ENCODE data around the gene GLRA1.
A peak's percentile ranks its signal among the peaks of the same experiment; 100 is the strongest.
"Not testable (repeated sequence)": the region's sequence is repeated elsewhere in the genome, so short reads cannot be mapped to it uniquely, and the experiment has no call there.

Gene GLRA1

GRCh38 chr5:151820271-151820670 is 104.4 kb downstream of the GLRA1 start:
- DNase-seq: no peak

DNA sequence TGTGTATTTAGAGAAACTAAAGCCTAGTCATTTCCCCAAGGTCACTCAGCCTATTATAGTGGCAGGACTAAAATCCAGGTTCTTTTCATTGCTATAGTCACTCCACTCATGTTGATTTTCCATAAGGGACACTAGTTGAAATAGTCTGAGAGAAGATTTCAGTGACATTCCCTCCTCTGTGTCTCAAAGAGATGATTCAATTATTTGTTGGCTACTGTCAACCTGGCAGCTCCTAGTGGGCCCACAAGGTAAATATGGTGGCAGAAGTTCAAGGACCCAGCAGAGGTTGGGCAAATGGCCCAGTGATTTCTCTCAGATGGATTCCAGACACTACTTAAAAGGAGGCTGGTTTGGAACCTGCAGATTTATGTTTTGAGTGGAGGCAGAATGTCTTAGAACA is 104.8 kb downstream of the GLRA1 start:
- DNase-seq: no peak

DNA sequence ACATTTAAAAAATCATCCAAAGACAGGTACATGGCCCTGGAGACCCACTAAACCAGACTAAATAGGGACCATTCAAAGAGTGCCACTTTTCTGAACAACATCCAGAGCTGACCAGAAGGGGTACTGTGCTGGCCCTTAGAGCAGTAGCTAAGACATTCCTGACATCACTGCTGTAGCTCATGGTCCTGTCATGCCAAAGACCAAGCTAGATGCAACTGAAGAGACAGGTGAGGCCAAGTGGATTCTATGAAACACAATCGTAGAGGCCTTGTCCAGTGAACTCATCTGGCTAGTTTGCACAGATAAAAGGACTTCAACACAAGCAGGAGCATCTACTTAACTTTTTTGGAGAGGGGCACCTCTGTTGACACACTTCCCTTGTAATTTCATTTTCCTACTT is 109.6 kb downstream of the GLRA1 start:
- DNase-seq: no peak

DNA sequence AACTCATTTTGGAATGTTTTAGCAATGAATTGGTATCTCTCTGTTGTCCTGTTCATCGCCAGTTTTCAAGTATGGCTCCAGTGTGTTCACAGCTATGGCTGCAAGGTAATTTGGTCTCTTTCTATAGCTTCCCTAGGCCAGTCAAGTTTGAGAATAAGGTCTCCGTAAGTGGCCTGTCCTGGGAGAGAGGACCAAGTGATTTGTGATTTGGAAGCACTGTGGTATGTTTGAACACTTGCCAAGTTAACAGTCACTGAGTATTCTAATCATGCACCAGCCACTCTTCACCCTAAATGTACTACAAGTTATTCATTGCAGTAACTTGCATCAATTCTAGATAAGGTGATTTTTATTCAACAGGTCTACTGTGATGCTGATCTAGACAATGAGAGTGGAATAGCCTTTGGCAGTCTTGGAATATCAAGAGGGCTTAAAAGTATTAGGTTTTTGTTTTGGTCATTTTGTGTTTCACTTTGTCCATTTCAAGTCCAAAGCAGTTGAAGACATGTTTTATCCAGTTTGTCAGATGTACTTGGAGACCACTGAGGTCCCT is 111.8 kb downstream of the GLRA1 start:
- no peak for DNase-seq

- peak in 4 of 51 donors; percentile 2 to 21 (median 15) for DNase-seq
Observed at GRCh38 chr5:151811593-151812321, 112.9 kb downstream of the GLRA1 start.

GRCh38 chr5:151810897-151811296 is 113.8 kb downstream of the GLRA1 start:
- DNase-seq: no peak

GRCh38 chr5:151810449-151810848 is 114.2 kb downstream of the GLRA1 start:
- DNase-seq: no peak

- DNase-seq: no peak
Observed at GRCh38 chr5:151808451-151809169, 116.0 kb downstream of the GLRA1 start.

GRCh38 chr5:151805414-151806223 is 119.0 kb downstream of the GLRA1 start:
- DNase-seq: no peak

DNA sequence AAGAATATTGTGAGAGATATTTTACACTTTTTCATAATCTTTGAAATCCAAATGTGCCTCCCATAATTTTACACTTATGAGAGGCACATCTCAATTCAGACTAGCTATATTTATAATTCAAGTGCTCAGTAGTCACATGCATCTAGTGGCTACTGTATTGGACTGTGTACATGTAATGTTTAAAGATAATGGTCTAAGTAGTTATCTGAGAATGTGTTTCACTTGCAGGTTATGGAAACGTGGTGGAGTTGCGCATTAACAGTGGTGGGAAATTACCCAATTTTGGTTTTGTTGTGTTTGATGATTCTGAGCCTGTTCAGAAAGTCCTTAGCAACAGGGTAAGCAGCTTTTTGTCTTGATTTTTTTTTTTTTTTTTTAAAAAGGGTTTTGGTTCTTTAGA is 124.1 kb downstream of the GLRA1 start:
- DNase-seq: no peak

- DNase-seq: peak in 1 of 51 donors; percentile 21
Observed at GRCh38 chr5:151799407-151799806, 125.2 kb downstream of the GLRA1 start.

DNA sequence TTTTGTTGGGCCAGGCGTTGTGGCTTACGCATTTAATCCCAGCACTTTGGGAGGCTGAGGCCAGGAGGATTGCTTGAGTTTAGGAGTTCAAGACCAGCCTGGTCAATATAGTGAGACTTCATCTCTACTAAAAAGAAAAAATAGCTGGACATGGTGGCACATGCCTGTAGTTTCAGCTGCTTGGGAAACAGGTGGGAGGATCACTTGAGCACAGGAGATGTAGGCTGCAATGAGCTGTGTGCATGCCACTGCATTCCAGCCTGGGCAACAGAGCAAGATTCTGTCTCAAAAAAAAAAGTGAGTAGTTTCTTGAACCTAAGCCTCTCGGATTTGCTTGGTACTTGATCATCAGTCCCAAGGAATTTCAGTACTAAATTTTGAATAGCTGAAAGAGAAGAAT is 126.0 kb downstream of the GLRA1 start:
- no peak for DNase-seq

- no peak for DNase-seq
Observed at GRCh38 chr5:151795426-151795825, 129.2 kb downstream of the GLRA1 start.

DNA sequence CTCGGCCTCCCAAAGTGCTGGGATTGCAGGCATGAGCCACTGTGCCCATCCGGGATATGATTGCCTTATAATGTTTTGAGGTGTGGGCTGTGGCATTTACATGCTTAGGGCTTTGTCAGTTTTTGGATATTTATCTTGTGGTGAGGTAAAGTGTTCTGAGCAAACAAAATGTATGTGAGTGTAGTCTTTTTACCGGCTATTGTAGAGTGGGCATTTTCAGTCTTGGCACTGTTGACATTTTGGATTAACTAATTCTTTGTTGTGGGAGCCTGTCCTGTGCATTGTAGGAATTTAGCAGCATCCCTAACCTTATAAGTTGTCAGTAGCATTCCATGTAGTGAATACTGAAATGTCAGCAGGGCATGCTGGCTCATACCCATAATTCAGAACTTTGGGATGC is 131.3 kb downstream of the GLRA1 start:
- no peak for DNase-seq

- DNase-seq: no peak
Observed at GRCh38 chr5:151787817-151788216, 136.8 kb downstream of the GLRA1 start.

- DNase-seq: no peak
Observed at GRCh38 chr5:151786468-151786867, 138.2 kb downstream of the GLRA1 start.

DNA sequence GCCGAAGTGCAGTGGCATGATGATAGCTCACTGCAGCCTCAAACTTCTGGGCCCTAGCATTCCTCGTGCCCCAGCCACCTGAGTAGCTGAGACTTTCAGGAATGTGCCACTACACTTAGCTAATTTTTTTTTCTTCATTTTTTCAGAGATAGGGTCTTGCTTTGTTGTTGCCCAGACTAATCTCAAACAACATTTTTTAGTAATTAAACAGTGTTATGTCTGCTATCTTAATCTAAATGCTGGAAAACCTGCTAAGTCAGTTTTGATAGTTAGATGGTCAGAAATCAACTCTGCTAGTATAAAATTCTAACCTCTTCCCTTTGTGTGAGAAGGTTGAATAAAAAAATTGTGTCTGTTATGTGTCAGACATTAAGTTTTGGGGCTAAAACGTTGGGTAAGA is 140.5 kb downstream of the GLRA1 start:
- no peak for DNase-seq

GRCh38 chr5:151783664-151784063 is 141.0 kb downstream of the GLRA1 start:
- DNase-seq: not testable (repeated sequence)

DNA sequence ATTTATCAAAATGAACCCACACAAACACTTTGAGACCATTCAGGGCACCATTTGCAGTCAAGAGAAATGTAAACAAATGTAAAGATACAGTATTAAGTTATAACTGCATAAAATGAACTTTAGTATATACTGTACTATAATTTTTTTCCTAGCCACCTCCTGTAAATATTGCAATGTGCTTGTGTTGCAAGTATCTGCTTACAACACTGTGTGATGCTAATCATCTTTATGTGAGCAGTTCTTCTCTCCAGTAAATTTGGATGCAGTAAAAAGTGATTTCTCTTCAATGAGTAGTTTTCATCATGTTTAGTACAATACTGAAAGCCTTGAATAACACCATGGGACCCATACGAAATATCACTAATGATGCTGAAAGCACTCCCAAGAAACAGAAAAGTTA is 143.4 kb downstream of the GLRA1 start:
- DNase-seq: no peak

- DNase-seq: no peak
Observed at GRCh38 chr5:151780348-151780747, 144.3 kb downstream of the GLRA1 start.

DNA sequence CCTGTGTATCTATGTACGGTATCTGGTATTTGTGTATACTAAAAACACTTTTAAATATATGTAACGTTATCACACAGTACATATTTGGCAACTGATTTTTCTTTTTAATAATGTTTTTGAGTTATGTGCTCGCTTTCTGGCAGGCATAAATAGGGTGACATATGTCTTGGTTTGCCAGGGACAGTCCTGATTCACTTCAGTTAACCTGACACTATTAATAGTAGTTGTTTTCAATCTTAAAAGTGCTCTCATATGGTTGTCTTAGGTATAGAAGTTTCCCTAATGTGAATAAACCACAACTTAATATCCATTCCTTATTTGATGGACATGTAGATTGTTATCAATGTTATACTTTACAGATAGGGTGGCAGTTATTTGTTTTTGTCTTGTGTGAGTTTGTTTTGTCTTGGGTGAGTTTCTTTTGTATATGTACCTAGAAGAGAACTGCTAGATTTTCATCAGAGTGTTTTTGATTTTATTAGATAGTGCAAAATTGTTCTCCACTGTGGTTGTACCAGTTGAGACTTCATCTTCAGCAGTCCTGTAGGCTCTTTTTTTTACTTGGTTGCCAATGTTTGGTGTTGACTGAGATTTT is 145.0 kb downstream of the GLRA1 start:
- DNase-seq: no peak
